K562 (cell line): ENCODE results near the gene SIRT5. TPM values are rescaled to one million over a fixed set of nuclear protein-coding genes. Genes with fewer than 3 reads are reported as not detected.

ENCODE experiments used
- ATAC-seq: fragments of 200-7000 bp; cut with Tn5 transposase; 3 replicates; pipeline ENCODE4 v1.9.1; 2020; ENCODE audit warnings: moderate library complexity
- BruUV-seq: library from RNA; stranded (reverse); fragments of 400-500 nt; replicated peaks from 2 replicates; lab custom pipeline; 2021; lab: Mats Ljungman, UMichigan
- CTCF ChIA-PET: fragments of 300-600 bp; formaldehyde crosslinking; extraction: SDS; loops from one replicate; lab custom pipeline; 2021; ENCODE audit warnings: low intra/inter-chr PET ratio; lab: Yijun Ruan, JAX
- POLR2A ChIA-PET: fragments of 300-600, 350-650 bp; sonication (Branson Sonifier 250); formaldehyde crosslinking; extraction: SDS; loops from one replicate; lab custom pipeline; 2021; ENCODE audit warnings: antibody characterized with exemption, inconsistent platforms; lab: Yijun Ruan, JAX
- DNase-seq, 4 experiments: peaks; one replicate each; pipeline versions ENCODE4 v3.0.0 to v3.0.0-alpha.2; 2011 to 2018; ENCODE audit warnings: low spot score in 3 of 4, mixed read lengths in 3 of 4; ENCODE audit errors: extremely low read depth in 1 of 4
- FAIRE-seq: peaks from 2 replicates; lab custom pipeline; 2011; peaks lifted over from hg19 to GRCh38; lab: Jason Lieb, UNC
- H2AFZ ChIP-seq: 2 replicates; pipeline ENCODE4 v1.6.0; 2011; ENCODE audit warnings: low read depth, low read length, control low read depth, inconsistent platforms
- H3K27ac ChIP-seq: fragments of 200-600 bp; 3 replicates; pipeline ENCODE4 v1.8.0; 2011; ENCODE audit warnings: low read depth, mild to moderate bottlenecking, control low read depth, inconsistent platforms, low read length, moderate library complexity, mixed read lengths; ENCODE audit errors: extremely low read depth
- H3K27me3 ChIP-seq, 2 experiments: fragments of 300-600 bp in 1 of 2; 2 replicates in 1 of 2; 3 replicates in 1 of 2; pipeline versions ENCODE4 v1.6.0 to v1.8.0; 2011; ENCODE audit warnings: inconsistent platforms in 2 of 2, low read length in 2 of 2, mild to moderate bottlenecking in 1 of 2, mixed read lengths in 1 of 2, moderate library complexity in 1 of 2; ENCODE audit not compliant: control insufficient read depth in 2 of 2, insufficient read depth in 2 of 2
- H3K36me3 ChIP-seq: fragments of 300-600 bp; 3 replicates; pipeline ENCODE4 v1.8.0; 2011; ENCODE audit warnings: mild to moderate bottlenecking, low read length, inconsistent platforms; ENCODE audit not compliant: control insufficient read depth, insufficient read depth
- H3K4me1 ChIP-seq, 2 experiments: fragments of 200-600 bp in 1 of 2; replicated peaks in 1 of 2; 2 replicates in 1 of 2; 3 replicates in 1 of 2; pipeline versions ENCODE4 v1.5.1 to v1.8.0; 2011; ENCODE audit warnings: inconsistent platforms in 2 of 2, low read length in 2 of 2, mild to moderate bottlenecking in 1 of 2, mixed read lengths in 1 of 2, moderate library complexity in 1 of 2; ENCODE audit not compliant: control insufficient read depth in 2 of 2, insufficient read depth in 2 of 2
- H3K4me2 ChIP-seq: 2 replicates; pipeline ENCODE4 v1.6.1; 2011; ENCODE audit warnings: low read length, control low read depth, inconsistent platforms, mixed read lengths; ENCODE audit not compliant: insufficient read depth
- H3K4me3 ChIP-seq: fragments of 200-600 bp; sonication (generic), shearing (Covaris generic); 2 replicates; pipeline ENCODE4 v1.5.1; 2016; ENCODE audit warnings: control low read depth, inconsistent platforms
- H3K79me2 ChIP-seq: fragments of 200-600 bp; 3 replicates; pipeline ENCODE4 v1.8.0; 2011; ENCODE audit warnings: low read length, inconsistent platforms; ENCODE audit not compliant: control insufficient read depth, insufficient read depth
- H3K9ac ChIP-seq, 2 experiments: 2 replicates each; pipeline versions ENCODE4 v1.6.0 to v1.6.1; 2011; ENCODE audit warnings: low read depth in 2 of 2, low read length in 2 of 2, control low read depth in 1 of 2, inconsistent platforms in 1 of 2, mild to moderate bottlenecking in 1 of 2, mixed read lengths in 1 of 2; ENCODE audit not compliant: insufficient read depth in 1 of 2
- H3K9me1 ChIP-seq: one replicate; pipeline ENCODE4 v1.6.0; 2011; ENCODE audit warnings: inconsistent platforms, mild to moderate bottlenecking, low read length, moderate library complexity; ENCODE audit not compliant: control insufficient read depth, insufficient read depth
- H3K9me3 ChIP-seq: replicated peaks from 2 replicates; pipeline ENCODE4 v1.5.1; 2011; ENCODE audit warnings: low read depth, low read length, inconsistent platforms; ENCODE audit not compliant: control insufficient read depth, insufficient read depth
- H4K20me1 ChIP-seq: replicated peaks from 2 replicates; pipeline ENCODE4 v1.6.1; 2011; ENCODE audit warnings: low read length, inconsistent platforms, mixed read lengths; ENCODE audit not compliant: control insufficient read depth, insufficient read depth
- BRD9 ChIP-seq: fragments of 450-650 bp; IDR thresholded peaks from 2 replicates; pipeline ENCODE4 v1.6.1; 2018; ENCODE audit warnings: low read depth; ENCODE audit not compliant: partially characterized antibody
- FOXP1 ChIP-seq: sonication (generic); formaldehyde crosslinking; IDR thresholded peaks from 2 replicates; pipeline ENCODE4 v1.8.0; 2022; ENCODE audit warnings: mild to moderate bottlenecking, missing genetic modification reagents
- POU5F1 ChIP-seq: fragments of 150-350 bp; IDR thresholded peaks from 2 replicates; pipeline ENCODE4 v1.6.1; 2014; ENCODE audit warnings: borderline replicate concordance, low read length, low read depth, mild to moderate bottlenecking; ENCODE audit not compliant: partially characterized antibody
- TOE1 ChIP-seq, 2 experiments: fragments of 450-650 bp in 1 of 2; sonication (generic) in 1 of 2; formaldehyde crosslinking in 1 of 2; IDR thresholded peaks; 2 replicates each; pipeline versions ENCODE4 v1.7.1 to v1.8.0; 2016 to 2022; ENCODE audit warnings: borderline replicate concordance in 2 of 2, mild to moderate bottlenecking in 2 of 2, antibody characterized with exemption in 1 of 2, inconsistent platforms in 1 of 2, low read depth in 1 of 2, missing genetic modification reagents in 1 of 2, moderate library complexity in 1 of 2
- ZNF146 ChIP-seq: IDR thresholded peaks from one replicate; pipeline ENCODE4 v1.6.1; 2018; ENCODE audit warnings: missing compliant biosample characterization; ENCODE audit not compliant: unreplicated experiment
- WGBS: fragments of 100-300 bp; shearing (Covaris generic); methylation state at CpG from one replicate; pipeline ENCODE4 v1.1.6; 2016; ENCODE audit warnings: low coverage, mixed read lengths; ENCODE audit not compliant: insufficient coverage; ENCODE audit errors: missing lambda C conversion rate; 5-methylcytosine and 5-hydroxymethylcytosine counted together
- in situ Hi-C: fragments of 300-500 bp; cut with MboI; formaldehyde crosslinking; loops from 4 replicates; pipeline ENCODE4 v1.15.0; 2018; ENCODE audit warnings: inconsistent platforms, mixed read lengths
- intact Hi-C: fragments of 100-400 bp; cut with micrococcal nuclease; formaldehyde crosslinking; loops from 2 replicates; pipeline ENCODE4 v1.14.2; 2022
- polyA plus RNA-seq, 8 experiments: library from polyadenylated mRNA; depleted of rRNA in 4 of 8; stranded (reverse) in 5 of 8; unstranded in 3 of 8; fragments of >200 nt; fragmentation: Nextera tagmentation in 2 of 8; fragmentation: Illumina TruSeq in 1 of 8; extraction: Ambion mirVana in 2 of 8; extraction: Trizol in 1 of 8; gene quantifications; 2 replicates each; pipeline versions ENCODE4 v1.2.1 to v1.2.3, GENCODE V29; 2011 to 2014; ENCODE audit warnings: inconsistent platforms in 1 of 8, missing spikeins in 1 of 8
- total RNA-seq, 7 experiments: library from RNA; depleted of rRNA in 6 of 7; stranded (reverse); fragments of >200 nt in 6 of 7; fragmentation: Illumina TruSeq in 2 of 7; extraction: Trizol in 2 of 7; gene quantifications; 2 replicates each; pipeline versions ENCODE4 v1.2.1 to v1.2.3, GENCODE V29; 2011 to 2021; ENCODE audit warnings: low replicate concordance in 1 of 7
- TF ChIP-seq, protein P1 (sequence below): sonication (generic); formaldehyde crosslinking; IDR thresholded peaks from 2 replicates; pipeline ENCODE4 v1.8.0; 2022; ENCODE audit warnings: missing genetic modification reagents, mild to moderate bottlenecking, moderate library complexity, borderline replicate concordance
- TF ChIP-seq, protein P2 (sequence below): fragments of 250-450 bp; sonication (Bioruptor Pico); IDR thresholded peaks from 2 replicates; pipeline ENCODE4 v1.5.0; 2020; ENCODE audit warnings: mild to moderate bottlenecking, borderline replicate concordance
- TF ChIP-seq, protein P3 (sequence below): fragments of 450-650 bp; IDR thresholded peaks from 2 replicates; pipeline ENCODE4 v1.6.1; 2016; ENCODE audit warnings: borderline replicate concordance
- TF ChIP-seq, protein P4 (sequence below): fragments of 450-650 bp; formaldehyde crosslinking; IDR thresholded peaks from 2 replicates; pipeline ENCODE4 v1.4.0; 2020; ENCODE audit warnings: mild to moderate bottlenecking, mixed read lengths
- TF ChIP-seq, protein P5 (sequence below): fragments of 450-650 bp; conservative IDR thresholded peaks from 2 replicates; pipeline ENCODE4 v1.6.1; 2016; ENCODE audit warnings: missing genetic modification characterization, low read depth, mild to moderate bottlenecking, control low read depth, missing compliant biosample characterization

SIRT5 gene
- total and polyA plus RNA-seq, 9 of the 15 experiments (the other 6 are each of a cell fraction or from before 2014, with no cell fraction given) = 2.1 to 15.7 (median 11.4) TPM

DNA sequence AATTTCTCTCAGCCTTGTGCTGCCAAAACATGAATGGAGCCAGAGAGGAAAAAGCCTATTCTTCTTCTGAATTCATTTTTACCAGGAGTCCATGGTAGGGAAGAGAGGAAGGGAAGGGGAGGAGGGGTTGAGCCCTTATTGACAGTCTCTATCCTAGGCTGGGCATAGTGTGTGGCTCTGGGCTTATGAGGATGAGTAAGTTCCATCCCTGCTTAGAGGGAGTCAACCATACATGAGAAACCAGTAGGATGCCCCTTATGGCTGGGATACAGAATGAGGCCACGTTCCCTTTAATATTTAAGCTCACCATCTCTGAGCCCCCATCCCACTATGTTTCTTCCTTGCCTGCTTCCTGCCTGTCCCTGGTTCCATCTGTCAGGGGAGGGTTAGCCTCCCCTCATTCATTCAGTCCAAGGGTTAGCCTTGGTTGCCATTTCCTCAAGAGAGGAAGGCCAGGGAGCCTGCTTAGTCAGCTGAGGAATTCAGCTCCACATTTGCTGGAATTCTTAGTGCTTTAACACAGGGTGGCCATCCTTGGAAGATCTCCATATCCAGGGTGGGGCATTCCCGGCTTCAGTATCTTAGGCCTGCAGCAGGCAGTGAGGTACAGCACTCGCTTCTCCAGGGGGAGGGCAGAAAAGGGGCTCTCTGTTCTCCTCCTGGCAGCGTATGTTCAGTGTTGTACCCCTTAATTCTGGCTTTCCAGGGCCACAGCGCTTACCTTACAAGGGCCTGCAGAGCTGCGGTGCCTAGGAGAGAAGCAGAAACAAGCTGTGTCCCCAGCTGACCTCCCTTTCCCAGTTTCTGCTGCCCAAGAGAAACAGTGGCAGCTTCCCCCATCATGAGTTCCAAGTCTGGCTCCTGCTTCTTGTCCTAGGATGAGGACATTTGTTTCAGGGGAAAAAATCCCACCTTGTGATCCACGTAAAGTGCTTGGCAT lies 12.5 kb downstream of the SIRT5 start:
- Histone ChIP-seq H4K20me1 (no peaks in the 10 kb centered on the region), H3K27me3 (no peaks in the 10 kb centered on the region), H3K9me1 (no peaks in the 10 kb centered on the region), H2AFZ (no peak overlapping the region), H3K4me1 (peaks cover under 1 to 1% of the 10 kb centered on the region in 2 experiments; a peak in 3 of 5 replicates), H3K4me2 (no peak overlapping the region), H3K9me3 (no peaks in the 10 kb centered on the region), H3K79me2 (no peaks in the 10 kb centered on the region), H3K27ac (no peak overlapping the region), H3K4me3 (no peak overlapping the region), H3K9ac (peak overlapping the region in 1 of 2 experiments; percentile 56; a peak in 1 of 4 replicates), H3K36me3 (peaks cover 26% of the 10 kb centered on the region)
- DNase-seq = no peak
- intact Hi-C loops (no loop called here), in situ Hi-C loops (no loop called here)
- no peak for ATAC-seq
- FAIRE-seq = no peak
- POLR2A ChIA-PET = interaction anchor here (0.5 to 0.7 kb wide), 2 partner anchors 28 to 1701 kb away, joined by 3 read pairs; partner anchors contain the start of gene NOL7
- BruUV-seq = no TSS peak
- CTCF ChIA-PET = no interaction called here
- 89% methylated on average over 7 of the region's 7 CpGs for WGBS
- TF ChIP-seq, protein P1, sequence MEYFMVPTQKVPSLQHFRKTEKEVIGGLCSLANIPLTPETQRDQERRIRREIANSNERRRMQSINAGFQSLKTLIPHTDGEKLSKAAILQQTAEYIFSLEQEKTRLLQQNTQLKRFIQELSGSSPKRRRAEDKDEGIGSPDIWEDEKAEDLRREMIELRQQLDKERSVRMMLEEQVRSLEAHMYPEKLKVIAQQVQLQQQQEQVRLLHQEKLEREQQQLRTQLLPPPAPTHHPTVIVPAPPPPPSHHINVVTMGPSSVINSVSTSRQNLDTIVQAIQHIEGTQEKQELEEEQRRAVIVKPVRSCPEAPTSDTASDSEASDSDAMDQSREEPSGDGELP (CRISPR knock-in tag) = no peak
- TF ChIP-seq, protein P2, sequence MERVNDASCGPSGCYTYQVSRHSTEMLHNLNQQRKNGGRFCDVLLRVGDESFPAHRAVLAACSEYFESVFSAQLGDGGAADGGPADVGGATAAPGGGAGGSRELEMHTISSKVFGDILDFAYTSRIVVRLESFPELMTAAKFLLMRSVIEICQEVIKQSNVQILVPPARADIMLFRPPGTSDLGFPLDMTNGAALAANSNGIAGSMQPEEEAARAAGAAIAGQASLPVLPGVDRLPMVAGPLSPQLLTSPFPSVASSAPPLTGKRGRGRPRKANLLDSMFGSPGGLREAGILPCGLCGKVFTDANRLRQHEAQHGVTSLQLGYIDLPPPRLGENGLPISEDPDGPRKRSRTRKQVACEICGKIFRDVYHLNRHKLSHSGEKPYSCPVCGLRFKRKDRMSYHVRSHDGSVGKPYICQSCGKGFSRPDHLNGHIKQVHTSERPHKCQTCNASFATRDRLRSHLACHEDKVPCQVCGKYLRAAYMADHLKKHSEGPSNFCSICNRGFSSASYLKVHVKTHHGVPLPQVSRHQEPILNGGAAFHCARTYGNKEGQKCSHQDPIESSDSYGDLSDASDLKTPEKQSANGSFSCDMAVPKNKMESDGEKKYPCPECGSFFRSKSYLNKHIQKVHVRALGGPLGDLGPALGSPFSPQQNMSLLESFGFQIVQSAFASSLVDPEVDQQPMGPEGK (CRISPR knock-in tag) = no peak
- TF ChIP-seq POU5F1 (no peak), ZNF146 (no peak), FOXP1 (CRISPR knock-in tag) (no peak), TOE1 (IDR thresholded peaks at IDR 0.05; ENCODE audit: borderline replicate concordance) (no peak), TOE1 (CRISPR knock-in tag; IDR thresholded peaks at IDR 0.05; ENCODE audit: borderline replicate concordance, low read depth) (no peak), BRD9 (no peak)
- TF ChIP-seq, protein P3, sequence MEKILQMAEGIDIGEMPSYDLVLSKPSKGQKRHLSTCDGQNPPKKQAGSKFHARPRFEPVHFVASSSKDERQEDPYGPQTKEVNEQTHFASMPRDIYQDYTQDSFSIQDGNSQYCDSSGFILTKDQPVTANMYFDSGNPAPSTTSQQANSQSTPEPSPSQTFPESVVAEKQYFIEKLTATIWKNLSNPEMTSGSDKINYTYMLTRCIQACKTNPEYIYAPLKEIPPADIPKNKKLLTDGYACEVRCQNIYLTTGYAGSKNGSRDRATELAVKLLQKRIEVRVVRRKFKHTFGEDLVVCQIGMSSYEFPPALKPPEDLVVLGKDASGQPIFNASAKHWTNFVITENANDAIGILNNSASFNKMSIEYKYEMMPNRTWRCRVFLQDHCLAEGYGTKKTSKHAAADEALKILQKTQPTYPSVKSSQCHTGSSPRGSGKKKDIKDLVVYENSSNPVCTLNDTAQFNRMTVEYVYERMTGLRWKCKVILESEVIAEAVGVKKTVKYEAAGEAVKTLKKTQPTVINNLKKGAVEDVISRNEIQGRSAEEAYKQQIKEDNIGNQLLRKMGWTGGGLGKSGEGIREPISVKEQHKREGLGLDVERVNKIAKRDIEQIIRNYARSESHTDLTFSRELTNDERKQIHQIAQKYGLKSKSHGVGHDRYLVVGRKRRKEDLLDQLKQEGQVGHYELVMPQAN = no peak
- TF ChIP-seq, protein P4, sequence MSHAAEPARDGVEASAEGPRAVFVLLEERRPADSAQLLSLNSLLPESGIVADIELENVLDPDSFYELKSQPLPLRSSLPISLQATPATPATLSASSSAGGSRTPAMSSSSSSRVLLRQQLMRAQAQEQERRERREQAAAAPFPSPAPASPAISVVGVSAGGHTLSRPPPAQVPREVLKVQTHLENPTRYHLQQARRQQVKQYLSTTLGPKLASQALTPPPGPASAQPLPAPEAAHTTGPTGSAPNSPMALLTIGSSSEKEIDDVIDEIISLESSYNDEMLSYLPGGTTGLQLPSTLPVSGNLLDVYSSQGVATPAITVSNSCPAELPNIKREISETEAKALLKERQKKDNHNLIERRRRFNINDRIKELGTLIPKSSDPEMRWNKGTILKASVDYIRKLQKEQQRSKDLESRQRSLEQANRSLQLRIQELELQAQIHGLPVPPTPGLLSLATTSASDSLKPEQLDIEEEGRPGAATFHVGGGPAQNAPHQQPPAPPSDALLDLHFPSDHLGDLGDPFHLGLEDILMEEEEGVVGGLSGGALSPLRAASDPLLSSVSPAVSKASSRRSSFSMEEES (CRISPR knock-in tag) = no peak
- TF ChIP-seq, protein P5, sequence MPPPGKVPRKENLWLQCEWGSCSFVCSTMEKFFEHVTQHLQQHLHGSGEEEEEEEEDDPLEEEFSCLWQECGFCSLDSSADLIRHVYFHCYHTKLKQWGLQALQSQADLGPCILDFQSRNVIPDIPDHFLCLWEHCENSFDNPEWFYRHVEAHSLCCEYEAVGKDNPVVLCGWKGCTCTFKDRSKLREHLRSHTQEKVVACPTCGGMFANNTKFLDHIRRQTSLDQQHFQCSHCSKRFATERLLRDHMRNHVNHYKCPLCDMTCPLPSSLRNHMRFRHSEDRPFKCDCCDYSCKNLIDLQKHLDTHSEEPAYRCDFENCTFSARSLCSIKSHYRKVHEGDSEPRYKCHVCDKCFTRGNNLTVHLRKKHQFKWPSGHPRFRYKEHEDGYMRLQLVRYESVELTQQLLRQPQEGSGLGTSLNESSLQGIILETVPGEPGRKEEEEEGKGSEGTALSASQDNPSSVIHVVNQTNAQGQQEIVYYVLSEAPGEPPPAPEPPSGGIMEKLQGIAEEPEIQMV (tag) = no peak
